Type B pancreatic cell (in vitro differentiated cells): Measurements from ENCODE around the gene PLA2G6. TPM values are rescaled to one million over a fixed set of nuclear protein-coding genes. Genes with fewer than 3 reads are reported as not detected.

Source experiments
- DNase-seq: peaks from one replicate; pipeline ENCODE4 v3.0.0; 2021; ENCODE audit warnings: mixed read lengths; ENCODE audit not compliant: unreplicated experiment; ENCODE audit errors: extremely low spot score
- H3K27ac Mint-ChIP-seq: 2 replicates; pipeline ENCODE4 v1.8.0; 2021; ENCODE audit warnings: mild to moderate bottlenecking, mixed read lengths
- H3K27me3 Mint-ChIP-seq: 2 replicates; pipeline ENCODE4 v1.8.0; 2021; ENCODE audit warnings: mixed read lengths
- H3K36me3 Mint-ChIP-seq: 2 replicates; pipeline ENCODE4 v1.8.0; 2021; ENCODE audit warnings: mixed read lengths
- H3K4me1 Mint-ChIP-seq: one replicate; pipeline ENCODE4 v1.8.0; 2021; ENCODE audit warnings: mixed read lengths; ENCODE audit not compliant: unreplicated experiment
- H3K4me3 Mint-ChIP-seq: 2 replicates; pipeline ENCODE4 v1.8.0; 2021; ENCODE audit warnings: mild to moderate bottlenecking, mixed read lengths
- H3K9me3 Mint-ChIP-seq: 2 replicates; pipeline ENCODE4 v1.8.0; 2021; ENCODE audit warnings: mixed read lengths
- CTCF ChIP-seq: fragments of 200-600 bp; sonication (generic); conservative IDR thresholded peaks from 2 replicates; pipeline ENCODE4 v1.5.0; 2021; ENCODE audit warnings: antibody characterized with exemption, mild to moderate bottlenecking
- total RNA-seq: library from RNA; stranded (reverse); gene quantifications from 2 replicates; pipeline ENCODE4 v1.2.1, GENCODE V29; 2021; ENCODE audit warnings: low replicate concordance

PLA2G6 gene
- total RNA-seq, 1 donor from 2014 or later = 64.1 TPM

GRCh38 chr22:38214302-38215056 is 32.8 kb upstream of the PLA2G6 start:
- Mint-ChIP-seq H3K27ac (peak overlapping the region; percentile 92), H3K27me3 (peaks cover 10% of the 10 kb centered on the region), H3K4me3 (peak overlapping the region; percentile 74), H3K9me3 (no peaks in the 10 kb centered on the region), H3K4me1 (peaks cover 37% of the 10 kb centered on the region), H3K36me3 (peaks cover 27% of the 10 kb centered on the region)
- TF ChIP-seq CTCF = peak; percentile 54
- DNase-seq = peak; percentile 84

- H3K4me3 Mint-ChIP-seq = peak overlapping the region; percentile 74
- peaks cover 10% of the 10 kb centered on the region for H3K27me3 Mint-ChIP-seq
Measured at GRCh38 chr22:38213990-38214301, 32.3 kb upstream of the PLA2G6 start.

GRCh38 chr22:38213319-38213989 is 31.8 kb upstream of the PLA2G6 start:
- no peaks in the 10 kb centered on the region for H3K9me3 Mint-ChIP-seq
- peaks cover 27% of the 10 kb centered on the region for H3K36me3 Mint-ChIP-seq
- H3K4me3 Mint-ChIP-seq = peak overlapping the region; percentile 74
- H3K4me1 Mint-ChIP-seq = peaks cover 28% of the 10 kb centered on the region
- peaks cover 10% of the 10 kb centered on the region for H3K27me3 Mint-ChIP-seq
- H3K27ac Mint-ChIP-seq = peak overlapping the region; percentile 85
- no peak for TF ChIP-seq CTCF
- no peak for DNase-seq

More at GRCh38 chr22:38213990-38214301, 32.3 kb upstream of the PLA2G6 start:
- Mint-ChIP-seq H3K9me3 (no peaks in the 10 kb centered on the region), H3K27ac (peak overlapping the region; percentile 85), H3K36me3 (peaks cover 27% of the 10 kb centered on the region), H3K4me1 (peaks cover 31% of the 10 kb centered on the region)
- DNase-seq = no peak
- TF ChIP-seq CTCF = no peak

- Mint-ChIP-seq H3K4me3 (peak overlapping the region; percentile 76), H3K27ac (peak overlapping the region; percentile 93)
- no peak for DNase-seq
Measured at GRCh38 chr22:38212442-38212841, 30.8 kb upstream of the PLA2G6 start.

GRCh38 chr22:38211556-38211955 is 29.9 kb upstream of the PLA2G6 start:
- Mint-ChIP-seq H3K4me3 (no peak overlapping the region), H3K9me3 (no peaks in the 10 kb centered on the region), H3K4me1 (peaks cover 20% of the 10 kb centered on the region), H3K36me3 (peaks cover 23% of the 10 kb centered on the region), H3K27ac (peak overlapping the region; percentile 87), H3K27me3 (peaks cover 10% of the 10 kb centered on the region)
- DNase-seq = no peak
- TF ChIP-seq CTCF = no peak

More at GRCh38 chr22:38212442-38212841, 30.8 kb upstream of the PLA2G6 start:
- TF ChIP-seq CTCF = no peak
- Mint-ChIP-seq H3K4me1 (peaks cover 20% of the 10 kb centered on the region), H3K27me3 (peaks cover 10% of the 10 kb centered on the region), H3K9me3 (no peaks in the 10 kb centered on the region), H3K36me3 (peaks cover 24% of the 10 kb centered on the region)
